ENCODE data around the gene CAMK4.

DNA sequence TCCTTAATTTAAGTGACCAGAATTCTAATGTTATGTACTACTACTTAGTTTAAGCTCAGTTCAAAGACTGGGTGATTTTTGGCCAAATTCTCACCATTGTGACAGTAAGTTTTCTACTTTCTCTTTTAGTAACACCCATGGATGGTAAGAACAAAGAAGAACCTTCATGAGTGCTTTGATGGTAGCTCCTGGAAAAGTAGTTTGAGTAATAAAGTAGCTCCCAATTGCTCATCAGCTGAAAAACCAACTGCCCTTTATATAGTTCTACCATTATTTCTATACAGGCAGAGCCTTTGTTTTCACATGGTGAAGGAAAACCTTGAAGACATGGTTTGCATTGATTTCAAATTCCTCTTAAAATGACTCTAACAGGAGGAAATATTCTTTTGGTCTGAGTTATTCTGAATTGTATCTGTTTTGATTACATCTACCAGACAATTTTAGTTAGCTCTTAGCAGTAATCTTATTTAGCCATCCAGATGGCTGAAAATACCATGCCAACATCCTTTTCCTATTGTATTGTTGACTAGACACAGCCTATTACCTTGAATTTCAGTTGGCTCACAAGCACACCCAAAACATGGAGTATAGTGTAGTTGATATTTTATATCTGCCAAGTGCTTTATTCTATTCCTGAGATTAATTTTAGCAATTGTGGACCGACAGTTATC lies 311.8 kb downstream of the CAMK4 start:
- TF ChIP-seq, protein P1, sequence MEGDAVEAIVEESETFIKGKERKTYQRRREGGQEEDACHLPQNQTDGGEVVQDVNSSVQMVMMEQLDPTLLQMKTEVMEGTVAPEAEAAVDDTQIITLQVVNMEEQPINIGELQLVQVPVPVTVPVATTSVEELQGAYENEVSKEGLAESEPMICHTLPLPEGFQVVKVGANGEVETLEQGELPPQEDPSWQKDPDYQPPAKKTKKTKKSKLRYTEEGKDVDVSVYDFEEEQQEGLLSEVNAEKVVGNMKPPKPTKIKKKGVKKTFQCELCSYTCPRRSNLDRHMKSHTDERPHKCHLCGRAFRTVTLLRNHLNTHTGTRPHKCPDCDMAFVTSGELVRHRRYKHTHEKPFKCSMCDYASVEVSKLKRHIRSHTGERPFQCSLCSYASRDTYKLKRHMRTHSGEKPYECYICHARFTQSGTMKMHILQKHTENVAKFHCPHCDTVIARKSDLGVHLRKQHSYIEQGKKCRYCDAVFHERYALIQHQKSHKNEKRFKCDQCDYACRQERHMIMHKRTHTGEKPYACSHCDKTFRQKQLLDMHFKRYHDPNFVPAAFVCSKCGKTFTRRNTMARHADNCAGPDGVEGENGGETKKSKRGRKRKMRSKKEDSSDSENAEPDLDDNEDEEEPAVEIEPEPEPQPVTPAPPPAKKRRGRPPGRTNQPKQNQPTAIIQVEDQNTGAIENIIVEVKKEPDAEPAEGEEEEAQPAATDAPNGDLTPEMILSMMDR (IDR thresholded peaks at IDR 0.05), result no peak
- no peak for TF ChIP-seq POLR2A (IDR thresholded peaks at IDR 0.05)
- no peak for TF ChIP-seq POLR2AphosphoS5 (IDR thresholded peaks at IDR 0.05)

Data from prostate gland (tissue), 2 donors.